GM18517 (cell line): Measurements from ENCODE around the gene PAXX.
"Not testable (repeated sequence)": the region's sequence is repeated elsewhere in the genome, so short reads cannot be mapped to it uniquely, and the experiment has no call there.

Source experiments
- ATAC-seq: cut with Tn5 transposase; IDR thresholded peaks from one replicate; pipeline ENCODE4 v1.9.1; 2021; ENCODE audit warnings: mild to moderate bottlenecking, moderate library complexity; ENCODE audit not compliant: unreplicated experiment

PAXX gene

DNA sequence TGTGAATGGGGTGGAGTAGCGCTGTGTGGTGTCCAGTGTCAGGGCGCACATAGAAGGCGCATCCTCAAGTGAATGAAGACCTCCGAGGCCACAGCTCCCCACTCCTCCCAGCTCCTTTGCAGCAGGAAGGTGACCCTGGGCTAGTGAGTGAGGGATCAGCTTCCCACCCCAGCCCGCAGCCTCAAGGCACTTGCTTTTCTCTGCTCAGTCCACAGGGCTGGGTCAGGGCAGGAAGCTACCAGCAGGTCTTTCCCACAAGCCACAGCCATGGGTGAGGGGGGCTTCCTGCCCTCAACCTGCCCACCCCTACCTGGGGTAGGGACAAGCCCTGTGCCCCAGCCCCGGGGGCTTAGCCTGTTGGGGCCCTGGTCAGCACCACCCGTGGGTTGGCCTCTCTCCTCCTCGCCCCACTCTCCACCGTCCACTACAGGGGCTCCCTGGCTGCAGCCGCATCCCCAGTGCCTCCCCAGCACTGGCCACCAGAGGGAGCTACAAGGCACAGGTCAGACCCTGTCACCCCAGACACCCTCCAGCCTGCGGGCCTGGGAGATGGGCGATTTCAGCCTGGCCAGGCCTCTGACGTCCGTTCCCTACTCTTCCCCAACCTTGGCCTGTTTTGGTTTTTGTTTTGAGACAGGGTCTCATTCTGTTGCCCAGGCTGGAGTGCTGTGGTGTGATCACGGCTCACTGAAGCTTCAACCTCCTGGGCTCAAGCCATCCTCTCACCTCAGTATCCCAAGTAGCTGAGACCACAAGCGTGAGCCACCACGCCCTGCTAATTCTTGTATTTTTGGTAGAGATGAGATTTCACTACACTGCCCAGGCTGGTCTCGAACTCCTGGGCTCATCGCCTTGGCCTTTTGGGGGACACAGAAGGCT, 37.1 kb downstream of the PAXX start:
- peak; percentile 42 for ATAC-seq

DNA sequence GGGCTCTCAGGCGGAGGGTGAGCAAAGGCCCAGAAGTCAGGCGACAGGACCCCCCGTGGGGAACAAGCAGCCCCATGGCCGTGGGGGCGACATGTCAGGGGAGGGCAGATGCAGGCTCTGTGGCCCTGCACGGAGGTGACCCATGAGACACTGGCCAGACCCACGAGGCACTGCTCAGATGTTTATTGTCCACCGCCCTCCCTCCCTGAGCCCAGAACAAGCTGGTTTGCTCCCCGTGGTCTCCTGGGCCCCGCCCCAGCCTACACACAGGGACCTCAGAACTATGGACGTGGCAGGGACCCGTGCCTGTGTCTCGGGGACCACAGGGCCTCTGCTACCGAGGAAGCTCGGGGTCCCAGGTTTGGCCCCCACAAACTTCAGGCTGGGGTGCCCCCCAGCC, 37.8 kb downstream of the PAXX start:
- ATAC-seq, result no peak

DNA sequence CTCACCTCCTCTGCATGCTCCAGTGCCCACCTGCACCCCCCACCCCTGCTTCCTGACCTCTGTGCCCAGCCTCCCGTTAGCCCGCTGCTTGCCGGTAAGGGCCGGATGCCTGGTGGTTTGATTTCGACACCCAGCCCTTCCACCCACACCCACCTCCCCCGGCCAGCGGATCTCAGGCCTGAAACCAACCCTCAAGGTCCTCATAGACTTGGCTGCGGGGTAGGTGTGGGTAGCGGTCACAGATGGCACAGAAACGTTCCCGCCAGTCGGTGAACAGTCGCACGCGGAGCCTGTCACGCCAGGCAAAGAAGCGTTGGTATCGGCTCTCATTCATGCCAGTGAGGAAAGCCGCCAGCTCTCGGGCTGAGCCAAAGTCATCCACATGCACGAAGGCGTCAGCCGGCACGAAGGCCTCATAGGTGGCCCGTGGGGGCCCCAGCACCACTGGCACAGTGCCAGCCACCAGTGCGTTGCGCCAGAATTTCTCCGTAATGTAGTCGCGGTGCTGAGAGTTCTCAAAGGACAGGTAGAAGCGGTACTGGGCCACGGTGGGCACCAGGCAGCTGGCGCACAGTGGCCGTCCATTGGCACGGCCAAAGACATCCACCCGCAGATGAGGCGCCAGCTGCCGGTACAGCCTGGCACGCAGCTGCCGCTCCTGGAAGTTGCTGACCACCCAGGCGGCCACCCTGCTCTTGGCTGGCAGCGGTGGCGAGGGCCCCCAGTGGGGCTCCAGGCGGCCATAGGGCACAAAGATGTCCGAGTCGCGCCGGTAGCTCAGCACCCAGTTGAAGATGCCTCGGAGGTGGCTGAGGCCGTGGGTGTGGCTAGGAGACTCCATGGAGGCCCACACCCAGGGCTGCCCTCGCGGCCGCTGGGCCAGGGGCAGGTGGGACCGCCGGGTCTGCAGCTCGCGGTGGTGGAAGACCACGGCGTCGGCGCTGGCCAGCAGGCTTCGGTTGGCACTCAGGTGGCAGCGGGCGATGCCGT, 38.6 kb downstream of the PAXX start:
- no peak for ATAC-seq

DNA sequence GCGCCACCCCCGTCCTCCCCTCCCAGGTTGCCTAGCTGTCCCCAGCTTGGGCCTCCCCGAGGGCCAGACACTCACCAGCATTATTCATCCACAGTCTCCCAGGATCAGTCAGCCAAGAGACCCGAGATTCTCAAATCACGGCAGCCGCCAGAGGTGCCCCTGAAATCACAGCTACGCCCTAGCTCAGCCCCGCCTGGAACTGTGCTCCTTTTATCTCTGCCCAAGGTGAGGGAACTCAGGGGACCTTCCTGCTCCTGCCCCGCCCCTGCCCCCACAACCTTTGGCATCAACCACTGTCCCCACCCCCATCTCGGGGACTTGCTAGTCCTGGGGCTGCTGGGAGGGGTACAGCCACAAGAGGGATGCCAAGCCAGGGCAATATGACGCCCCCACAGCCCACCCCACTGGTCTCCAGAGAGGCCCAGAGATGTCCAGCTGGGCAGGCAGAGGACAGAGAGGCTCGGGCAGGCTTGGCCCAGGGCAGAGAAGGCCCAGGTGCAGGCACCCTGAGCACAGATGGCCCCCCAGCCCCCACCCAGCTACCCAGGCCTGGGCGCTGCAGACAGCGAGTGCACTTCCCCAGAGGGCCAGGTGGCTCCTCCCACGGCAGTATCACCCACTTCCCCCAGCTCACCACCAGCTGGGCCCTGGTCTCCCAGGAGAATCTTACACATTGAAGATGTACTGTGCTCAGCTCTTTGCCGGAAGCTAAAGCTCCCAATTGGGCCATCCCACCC, 39.9 kb downstream of the PAXX start, which contains the start of gene FUT7:
Gene FUT7, minus strand, starts transcription at position 185 of the 737 bp plus-strand sequence. Its CDS starts 97 bp downstream, at position 88.
- no peak for ATAC-seq

DNA sequence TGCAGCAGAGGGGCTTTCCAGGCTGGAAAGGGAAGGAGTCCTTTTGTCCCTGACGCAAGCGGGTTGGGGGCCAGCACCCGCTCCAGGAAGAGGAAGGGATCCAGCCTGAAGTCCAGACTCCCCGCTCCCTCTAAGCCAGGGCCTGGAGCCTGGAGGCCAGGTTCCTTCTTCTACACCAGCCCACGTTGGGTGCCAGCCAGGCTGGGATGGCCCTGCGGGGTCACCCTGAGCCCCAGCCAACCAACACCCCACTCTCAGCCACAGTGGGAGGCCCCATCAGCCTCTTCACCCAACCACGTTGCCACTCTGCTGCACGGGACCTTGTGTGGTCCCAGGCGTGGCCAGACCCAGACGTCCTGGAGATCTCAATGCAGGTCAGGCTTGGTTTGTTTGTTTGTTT, 40.6 kb downstream of the PAXX start:
- ATAC-seq, result no peak

DNA sequence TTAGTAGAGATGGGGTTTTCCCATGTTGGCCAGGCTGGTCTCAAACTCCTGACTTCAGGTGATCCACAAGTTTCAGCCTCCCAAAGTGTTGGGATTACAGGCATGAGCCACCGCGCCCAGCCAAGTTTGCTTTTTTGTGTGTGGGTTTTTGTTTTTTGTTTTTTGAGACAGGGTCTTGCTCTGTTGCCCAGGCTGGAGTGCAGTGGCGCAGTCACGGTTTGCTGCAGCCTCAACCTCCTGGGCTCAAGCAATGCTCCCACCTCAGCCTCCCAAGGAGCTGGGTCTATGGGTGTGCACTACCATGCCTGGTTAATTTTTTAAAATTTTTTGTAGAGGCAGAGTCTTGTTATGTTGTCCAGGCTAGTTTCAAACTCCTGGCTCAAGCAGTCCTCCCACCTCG, 41.3 kb downstream of the PAXX start:
- ATAC-seq, result not testable (repeated sequence)

GRCh38 chr9:137034039-137034708, 42.0 kb downstream of the PAXX start:
- no peak for ATAC-seq

DNA sequence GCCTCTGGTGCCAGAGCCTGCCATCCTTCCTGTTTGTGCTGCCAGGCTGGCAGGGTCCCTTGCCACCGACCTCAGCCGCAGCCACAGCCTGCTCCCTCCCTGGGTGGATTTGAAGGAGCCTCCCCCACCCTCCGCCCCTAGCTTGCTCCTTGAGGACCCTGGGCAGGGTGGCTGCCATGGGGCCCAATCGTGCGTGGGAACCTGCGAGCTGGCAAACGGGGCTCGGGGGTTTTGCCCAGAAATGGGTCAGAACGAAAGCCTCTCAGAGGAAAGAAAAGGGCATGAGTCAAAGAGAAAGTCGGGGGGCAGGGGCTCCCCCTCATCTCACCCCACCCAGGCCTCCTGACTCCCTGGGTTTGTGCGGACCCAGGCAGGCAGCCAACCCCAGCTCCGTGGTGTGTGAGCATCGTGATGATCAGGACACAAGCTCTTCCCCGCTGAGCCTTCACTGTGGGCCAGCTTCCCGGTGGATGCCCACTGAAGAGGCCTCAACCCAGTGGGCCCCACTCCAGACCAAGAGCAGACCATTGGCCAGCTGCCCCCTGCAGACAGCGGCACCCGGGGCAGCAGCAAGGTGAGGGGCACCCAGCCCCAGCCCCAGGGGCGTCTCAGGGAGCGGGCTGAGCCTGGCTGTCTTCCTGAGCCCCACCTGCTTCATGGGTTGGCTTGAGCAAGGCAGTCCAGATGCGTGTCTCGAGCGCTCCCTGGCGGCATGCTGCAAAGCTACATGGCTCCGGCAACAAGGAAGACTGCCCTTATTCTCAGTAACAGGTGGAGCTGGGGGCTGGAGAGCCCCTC, 42.7 kb downstream of the PAXX start:
- ATAC-seq, result peak; percentile 54

DNA sequence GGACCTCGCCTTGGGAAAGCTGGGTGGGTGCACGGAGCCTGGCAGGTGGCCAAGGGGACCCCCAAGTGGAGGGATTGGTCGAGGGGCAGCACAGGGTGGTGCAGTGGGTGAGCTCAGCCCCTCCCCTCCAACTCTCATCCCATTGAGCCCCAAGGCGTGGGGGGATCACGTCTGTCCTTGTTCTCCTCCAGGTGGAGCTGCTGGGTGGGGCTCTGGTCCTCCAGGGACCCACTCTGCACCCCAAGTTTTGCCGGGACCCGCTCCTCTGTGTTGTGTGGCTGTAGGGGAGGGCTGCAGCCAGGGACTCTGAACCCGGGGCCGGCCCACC, 43.2 kb downstream of the PAXX start:
- no peak for ATAC-seq

DNA sequence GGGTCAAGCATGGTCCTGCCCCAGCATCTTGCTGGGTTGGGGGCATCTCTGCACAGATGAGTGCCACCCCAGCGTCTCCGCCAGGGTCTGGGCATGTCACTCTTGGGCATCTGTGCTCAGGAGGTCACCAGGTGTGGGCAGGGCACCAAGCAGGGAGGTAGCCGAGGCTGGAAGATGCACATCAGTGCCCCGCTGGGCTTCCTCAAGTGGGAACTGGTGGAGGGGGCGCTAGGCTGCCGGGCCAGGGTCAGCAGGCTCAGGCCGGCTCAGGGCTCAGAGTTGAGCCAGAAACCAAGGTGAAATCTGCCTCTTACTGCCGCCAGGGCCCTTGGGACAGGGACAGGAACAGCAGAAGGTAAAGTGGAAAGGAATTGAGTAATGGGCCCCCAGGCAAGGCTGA, 43.7 kb downstream of the PAXX start:
- ATAC-seq, result no peak

DNA sequence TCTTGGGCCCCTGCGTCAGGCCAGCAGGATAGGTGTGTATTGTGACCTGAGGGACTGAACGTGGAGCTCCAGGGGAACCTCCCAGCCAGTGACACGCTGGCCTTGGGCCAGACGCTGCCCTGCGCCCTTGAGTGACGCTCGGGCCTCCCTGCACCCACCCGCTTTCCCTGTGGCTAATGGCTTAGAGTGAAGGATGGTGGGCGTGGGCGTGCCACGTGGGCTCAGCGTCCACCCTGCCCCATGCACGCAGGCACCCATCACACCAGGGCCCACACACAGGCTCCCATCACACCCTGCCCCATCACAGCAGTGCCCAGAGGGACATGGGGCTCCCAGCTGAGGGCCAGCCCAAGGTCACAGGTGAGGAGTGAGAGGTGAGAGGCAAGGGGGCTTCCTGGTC, 44.8 kb downstream of the PAXX start:
- ATAC-seq, result no peak

- no peak for ATAC-seq
Observed at GRCh38 chr9:137037483-137037882, 45.3 kb downstream of the PAXX start.

DNA sequence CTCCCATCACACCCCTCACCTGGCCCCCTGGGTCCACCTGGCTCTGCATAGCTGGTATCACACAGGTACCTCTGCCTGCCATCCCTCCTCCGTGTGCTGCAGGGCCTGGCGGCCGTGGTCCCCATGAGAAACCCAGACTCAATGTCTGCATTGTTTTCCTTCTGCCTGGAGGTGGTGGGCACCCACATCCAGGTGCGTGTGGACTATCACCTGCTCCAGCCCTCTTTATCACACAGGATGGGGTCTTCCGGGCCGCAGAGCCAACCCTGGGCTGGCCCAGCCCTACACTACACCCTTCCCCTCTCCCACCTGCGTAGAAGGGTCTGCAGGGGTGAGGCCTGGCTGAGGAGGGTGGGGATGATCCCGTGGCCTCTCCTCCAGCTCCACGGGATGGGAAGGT, 46.7 kb downstream of the PAXX start:
- no peak for ATAC-seq

DNA sequence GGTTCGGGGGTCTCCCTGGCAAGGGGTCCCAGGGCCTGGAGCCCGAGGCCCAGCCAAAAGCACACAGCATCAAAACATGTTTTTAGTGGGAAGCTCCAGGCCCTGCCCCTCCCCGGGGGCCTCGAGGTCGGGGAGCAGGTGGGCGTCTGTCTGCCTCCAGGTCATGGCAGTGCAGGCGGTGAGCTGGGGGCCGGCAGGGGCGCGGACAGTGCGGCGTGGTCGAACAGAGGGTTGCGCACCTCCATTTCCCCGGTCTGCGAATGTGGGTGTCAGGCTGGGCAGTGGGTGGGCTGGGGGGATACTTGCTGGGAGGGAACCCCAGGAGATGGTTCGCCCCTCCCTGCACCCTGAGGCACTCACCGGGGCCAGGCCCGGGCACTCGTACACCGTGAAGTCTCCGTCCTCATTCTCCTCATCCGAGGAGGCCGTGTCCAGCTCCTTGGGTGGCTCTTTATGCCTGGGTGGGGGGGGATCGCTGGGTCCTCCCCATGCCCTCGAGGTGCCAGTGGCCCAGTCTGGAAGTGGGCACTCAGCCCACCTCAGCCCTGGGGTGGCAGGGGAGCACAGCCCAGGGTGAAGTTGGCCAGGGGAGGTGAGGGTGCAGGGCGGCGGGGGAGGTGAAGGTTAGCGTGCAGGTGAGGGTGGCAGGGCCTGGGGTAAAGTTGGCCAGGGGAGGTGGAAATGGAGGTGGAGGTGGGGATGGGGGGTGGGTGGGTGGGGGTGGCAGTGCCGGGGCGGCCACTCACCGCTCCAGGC, 47.6 kb downstream of the PAXX start:
- no peak for ATAC-seq

DNA sequence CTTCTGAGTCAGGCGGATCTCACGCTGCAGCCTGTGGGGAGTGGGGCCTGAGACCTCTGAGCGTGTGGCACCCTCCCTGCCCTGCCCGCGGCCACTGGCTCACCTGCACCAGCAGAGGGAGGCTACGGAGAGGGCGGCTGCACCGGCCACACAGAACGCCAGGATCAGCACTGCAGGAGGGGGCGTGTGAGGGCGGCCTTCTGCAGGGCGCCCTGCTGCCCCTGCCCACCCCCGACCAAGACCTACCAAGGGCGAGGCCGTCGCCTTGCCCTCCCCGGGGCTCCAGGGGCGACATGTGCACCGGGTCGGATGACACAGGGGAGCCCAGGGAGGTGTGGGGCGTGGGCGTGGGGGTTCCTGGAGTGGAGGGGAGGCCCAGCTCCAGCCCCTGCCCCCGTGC, 48.3 kb downstream of the PAXX start:
- no peak for ATAC-seq

- no peak for ATAC-seq
Observed at GRCh38 chr9:137041124-137041523, 48.9 kb downstream of the PAXX start.

- no peak for ATAC-seq
Observed at GRCh38 chr9:137042751-137043727, 50.8 kb downstream of the PAXX start.
